Measurements from ENCODE around the gene AKAP17A. TPM values are rescaled to one million over a fixed set of nuclear protein-coding genes. Genes with fewer than 3 reads are reported as not detected.

The AKAP17A gene
- total and polyA plus RNA-seq, 2 donors (not counting 1 experiment from before 2014, with no cell fraction given), result 126 to 196 TPM

GRCh38 chrX:1610166-1610565, 18.8 kb downstream of the AKAP17A start:
- no peak overlapping the region for H3K9ac ChIP-seq (ENCODE audit: low read length)
- peaks cover 0 to 7% of the 10 kb centered on the region in 2 donors for H3K4me1 ChIP-seq (ENCODE audit: control insufficient read depth in 2 of 2, insufficient read depth in 2 of 2, low read length in 2 of 2)
- H3K27ac ChIP-seq (ENCODE audit: low read length in 2 of 2), result no peak overlapping the region
- ATAC-seq (ENCODE audit: low read depth) (no peak), DNase-seq (no peak)
- intact Hi-C loops (cut with micrococcal nuclease), result no loop called here
- TF ChIP-seq, protein P1, sequence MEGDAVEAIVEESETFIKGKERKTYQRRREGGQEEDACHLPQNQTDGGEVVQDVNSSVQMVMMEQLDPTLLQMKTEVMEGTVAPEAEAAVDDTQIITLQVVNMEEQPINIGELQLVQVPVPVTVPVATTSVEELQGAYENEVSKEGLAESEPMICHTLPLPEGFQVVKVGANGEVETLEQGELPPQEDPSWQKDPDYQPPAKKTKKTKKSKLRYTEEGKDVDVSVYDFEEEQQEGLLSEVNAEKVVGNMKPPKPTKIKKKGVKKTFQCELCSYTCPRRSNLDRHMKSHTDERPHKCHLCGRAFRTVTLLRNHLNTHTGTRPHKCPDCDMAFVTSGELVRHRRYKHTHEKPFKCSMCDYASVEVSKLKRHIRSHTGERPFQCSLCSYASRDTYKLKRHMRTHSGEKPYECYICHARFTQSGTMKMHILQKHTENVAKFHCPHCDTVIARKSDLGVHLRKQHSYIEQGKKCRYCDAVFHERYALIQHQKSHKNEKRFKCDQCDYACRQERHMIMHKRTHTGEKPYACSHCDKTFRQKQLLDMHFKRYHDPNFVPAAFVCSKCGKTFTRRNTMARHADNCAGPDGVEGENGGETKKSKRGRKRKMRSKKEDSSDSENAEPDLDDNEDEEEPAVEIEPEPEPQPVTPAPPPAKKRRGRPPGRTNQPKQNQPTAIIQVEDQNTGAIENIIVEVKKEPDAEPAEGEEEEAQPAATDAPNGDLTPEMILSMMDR (IDR thresholded peaks at IDR 0.05), result no peak
- no peak for TF ChIP-seq EZH2 (IDR thresholded peaks at IDR 0.05; ENCODE audit: borderline replicate concordance, insufficient read depth, low read depth, low read length, poor library complexity, severe bottlenecking)
- WGBS (ENCODE audit: insufficient coverage), result 71% methylated on average over 12 of the region's 15 CpGs
- H4K20me1 ChIP-seq (ENCODE audit: control insufficient read depth, insufficient read depth, low read length, poor library complexity, severe bottlenecking), result no peaks in the 10 kb centered on the region
- H3K4me2 ChIP-seq (replicated peaks; ENCODE audit: low read depth, low read length, poor library complexity, severe bottlenecking), result no peak overlapping the region
- H3K9me3 Mint-ChIP-seq (ENCODE audit: insufficient read depth), result no peaks in the 10 kb centered on the region
- POLR2A ChIA-PET, result no interaction called here
- H3K27me3 ChIP-seq (replicated peaks in 1 of 4; ENCODE audit: control extremely low read depth in 1 of 4, control insufficient read depth in 3 of 4, insufficient read depth in 4 of 4, low read length in 3 of 4), result peaks cover 0 to 5% (median 0%) of the 10 kb centered on the region in 4 experiments
- H3K4me3 ChIP-seq (ENCODE audit: control extremely low read depth in 1 of 5, extremely low read depth in 1 of 5, insufficient read depth in 1 of 5, low read depth in 2 of 5, low read length in 4 of 5), result no peak overlapping the region
- H3K4me1 Mint-ChIP-seq, result peaks cover 4% of the 10 kb centered on the region
- peaks cover 3% of the 10 kb centered on the region for H3K27me3 Mint-ChIP-seq
- CTCF ChIA-PET, result no interaction called here
- no peaks in the 10 kb centered on the region for H3K9me3 ChIP-seq (ENCODE audit: control extremely low read depth in 1 of 3, control insufficient read depth in 2 of 3, insufficient read depth in 1 of 3, low read length in 2 of 3)
- no peak overlapping the region for H3K4me3 Mint-ChIP-seq
- H3K79me2 ChIP-seq (ENCODE audit: control insufficient read depth, insufficient read depth, low read length), result no peaks in the 10 kb centered on the region
- H3K36me3 ChIP-seq (replicated peaks in 1 of 2; ENCODE audit: control extremely low read depth in 1 of 2, control insufficient read depth in 1 of 2, extremely low read depth in 1 of 2, insufficient read depth in 2 of 2, low read length in 1 of 2), result no peaks in the 10 kb centered on the region
- H3K27ac Mint-ChIP-seq, result no peak overlapping the region
- no peak overlapping the region for H2AFZ ChIP-seq (ENCODE audit: insufficient read depth, low read depth, low read length, poor library complexity, severe bottlenecking)

DNA sequence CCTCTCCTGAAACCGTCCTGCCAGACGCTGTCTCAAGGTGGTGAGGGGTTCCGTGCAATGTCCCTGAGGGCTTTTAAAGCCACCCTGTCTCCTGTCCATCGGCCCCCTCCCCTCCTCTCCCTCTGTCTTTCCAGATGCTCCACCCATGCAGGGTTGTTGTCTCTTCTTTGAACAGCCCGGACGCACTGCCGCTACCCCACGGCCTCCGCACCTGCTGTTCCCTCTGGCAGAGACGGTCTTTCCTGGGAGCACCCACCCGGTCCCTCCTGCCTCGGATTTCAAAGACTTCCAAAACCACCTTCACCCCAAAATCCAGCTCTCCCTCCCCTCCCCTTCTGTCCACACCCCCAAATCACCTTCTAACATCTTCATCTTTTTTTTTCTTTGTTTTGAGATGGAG, 19.3 kb downstream of the AKAP17A start:
- no peaks in the 10 kb centered on the region for H4K20me1 ChIP-seq (ENCODE audit: control insufficient read depth, insufficient read depth, low read length, poor library complexity, severe bottlenecking)
- intact Hi-C loops (cut with micrococcal nuclease), result no loop called here
- no peak overlapping the region for H3K9ac ChIP-seq (ENCODE audit: low read length)
- DNase-seq (no peak), ATAC-seq (ENCODE audit: low read depth) (no peak)
- H3K4me2 ChIP-seq (replicated peaks; ENCODE audit: low read depth, low read length, poor library complexity, severe bottlenecking), result no peak overlapping the region
- Mint-ChIP-seq H3K4me3 (no peak overlapping the region), H3K4me1 (peaks cover 4% of the 10 kb centered on the region), H3K27ac (no peak overlapping the region), H3K27me3 (peaks cover 5% of the 10 kb centered on the region), H3K9me3 (ENCODE audit: insufficient read depth) (no peaks in the 10 kb centered on the region)
- 82% methylated on average over 12 of the region's 12 CpGs for WGBS (ENCODE audit: insufficient coverage)
- TF ChIP-seq, protein P1 (IDR thresholded peaks at IDR 0.05), result no peak
- H2AFZ ChIP-seq (ENCODE audit: insufficient read depth, low read depth, low read length, poor library complexity, severe bottlenecking), result no peak overlapping the region
- no peak overlapping the region for H3K4me3 ChIP-seq (ENCODE audit: control extremely low read depth in 1 of 5, extremely low read depth in 1 of 5, insufficient read depth in 1 of 5, low read depth in 2 of 5, low read length in 4 of 5)
- H3K27me3 ChIP-seq (replicated peaks in 1 of 4; ENCODE audit: control extremely low read depth in 1 of 4, control insufficient read depth in 3 of 4, insufficient read depth in 4 of 4, low read length in 3 of 4), result peaks cover 0 to 5% (median 0%) of the 10 kb centered on the region in 4 experiments
- ChIA-PET CTCF (no interaction called here), POLR2A (no interaction called here)
- H3K9me3 ChIP-seq (ENCODE audit: control extremely low read depth in 1 of 3, control insufficient read depth in 2 of 3, insufficient read depth in 1 of 3, low read length in 2 of 3), result no peaks in the 10 kb centered on the region
- H3K79me2 ChIP-seq (ENCODE audit: control insufficient read depth, insufficient read depth, low read length), result no peaks in the 10 kb centered on the region
- H3K4me1 ChIP-seq (ENCODE audit: control insufficient read depth in 2 of 2, insufficient read depth in 2 of 2, low read length in 2 of 2), result peaks cover 0 to 7% of the 10 kb centered on the region in 2 donors
- H3K36me3 ChIP-seq (replicated peaks in 1 of 2; ENCODE audit: control extremely low read depth in 1 of 2, control insufficient read depth in 1 of 2, extremely low read depth in 1 of 2, insufficient read depth in 2 of 2, low read length in 1 of 2), result no peaks in the 10 kb centered on the region
- no peak overlapping the region for H3K27ac ChIP-seq (ENCODE audit: low read length in 2 of 2)

All from B cell (primary cell).